GM23338 (cell line): ENCODE data around the gene CRYZL1. TPM values are rescaled to one million over a fixed set of nuclear protein-coding genes. Genes with fewer than 3 reads are reported as not detected.

Experiments used
- ATAC-seq: fragments of 200-7000 bp; cut with Tn5 transposase; 3 replicates; pipeline ENCODE4 v1.9.1; 2020
- DNase-seq: peaks from one replicate; pipeline ENCODE4 v3.0.0-alpha.2; 2015; ENCODE audit warnings: low spot score
- H2AFZ ChIP-seq: fragments of 200-600 bp; sonication (generic); 2 replicates; pipeline ENCODE4 v1.8.0; 2016; ENCODE audit warnings: antibody characterized with exemption, mild to moderate bottlenecking, moderate library complexity
- H3F3A ChIP-seq: fragments of 200-600 bp; sonication (generic); replicated peaks from 2 replicates; pipeline ENCODE4 v1.8.0; 2017; ENCODE audit warnings: antibody characterized with exemption, mixed run types, low read depth
- H3K27ac ChIP-seq: fragments of 200-600 bp; sonication (generic); 2 replicates; pipeline ENCODE4 v1.6.1; 2016; ENCODE audit warnings: low read depth
- H3K27me3 ChIP-seq: fragments of 200-600 bp; sonication (generic); 2 replicates; pipeline ENCODE4 v1.8.0; 2016; ENCODE audit warnings: mild to moderate bottlenecking, mixed run types, moderate library complexity; ENCODE audit not compliant: insufficient read depth
- H3K36me3 ChIP-seq: fragments of 200-600 bp; sonication (generic); 2 replicates; pipeline ENCODE4 v1.8.0; 2016; ENCODE audit warnings: mild to moderate bottlenecking; ENCODE audit not compliant: insufficient read depth
- H3K4me1 ChIP-seq: fragments of 200-600 bp; sonication (generic); 2 replicates; pipeline ENCODE4 v1.8.0; 2016; ENCODE audit warnings: mild to moderate bottlenecking, moderate library complexity; ENCODE audit not compliant: insufficient read depth
- H3K4me2 ChIP-seq: fragments of 200-600 bp; sonication (generic); 2 replicates; pipeline ENCODE4 v1.7.1; 2017; ENCODE audit warnings: mixed run types
- H3K4me3 ChIP-seq: fragments of 200-600 bp; sonication (generic); 2 replicates; pipeline ENCODE4 v1.6.1; 2016; ENCODE audit warnings: mixed run types
- H3K79me2 ChIP-seq: fragments of 200-600 bp; sonication (generic); replicated peaks from 2 replicates; pipeline ENCODE4 v1.8.0; 2017; ENCODE audit warnings: mild to moderate bottlenecking; ENCODE audit not compliant: insufficient read depth
- H3K9me2 ChIP-seq: fragments of 200-600 bp; sonication (generic); 2 replicates; pipeline ENCODE4 v1.8.0; 2017; ENCODE audit not compliant: insufficient read depth
- H4K20me1 ChIP-seq: fragments of 200-600 bp; sonication (generic); replicated peaks from 2 replicates; pipeline ENCODE4 v1.8.0; 2017; ENCODE audit warnings: mild to moderate bottlenecking; ENCODE audit not compliant: insufficient read depth
- H3K27ac Mint-ChIP-seq: 2 replicates; pipeline ENCODE4 v1.8.0; 2020; ENCODE audit warnings: inconsistent platforms, mild to moderate bottlenecking, moderate library complexity, mixed read lengths
- H3K27me3 Mint-ChIP-seq: 3 replicates; pipeline ENCODE4 v1.8.0; 2022; ENCODE audit warnings: low read depth, mild to moderate bottlenecking, moderate library complexity, mixed read lengths, inconsistent platforms; ENCODE audit not compliant: insufficient read depth, poor library complexity
- H3K36me3 Mint-ChIP-seq: 3 replicates; pipeline ENCODE4 v1.8.0; 2021; ENCODE audit warnings: low read depth, mild to moderate bottlenecking, inconsistent platforms, moderate library complexity, mixed read lengths
- H3K4me1 Mint-ChIP-seq: 3 replicates; pipeline ENCODE4 v1.8.0; 2020; ENCODE audit warnings: mild to moderate bottlenecking, inconsistent platforms, mixed read lengths
- H3K4me3 Mint-ChIP-seq: 3 replicates; pipeline ENCODE4 v1.8.0; 2021; ENCODE audit warnings: moderate library complexity, mild to moderate bottlenecking, inconsistent platforms, mixed read lengths
- H3K9me3 Mint-ChIP-seq: 3 replicates; pipeline ENCODE4 v1.8.0; 2020; ENCODE audit warnings: moderate library complexity, mild to moderate bottlenecking, inconsistent platforms, mixed read lengths
- CREB1 ChIP-seq: fragments of 250-450 bp; sonication (Bioruptor Pico); IDR thresholded peaks from 2 replicates; pipeline ENCODE4 v1.5.0; 2020; ENCODE audit warnings: low read depth, mild to moderate bottlenecking, moderate library complexity
- EZH2 ChIP-seq: fragments of 200-600 bp; sonication (generic); IDR thresholded peaks from one replicate; pipeline ENCODE4 v1.8.0; 2017; ENCODE audit warnings: antibody characterized with exemption, mild to moderate bottlenecking, low read depth; ENCODE audit not compliant: unreplicated experiment
- EZH2phosphoT487 ChIP-seq: fragments of 200-600 bp; sonication (generic); IDR thresholded peaks from one replicate; pipeline ENCODE4 v1.8.1; 2018; ENCODE audit warnings: antibody characterized with exemption; ENCODE audit not compliant: unreplicated experiment
- JUNB ChIP-seq: IDR thresholded peaks from one replicate; pipeline ENCODE4 v1.6.1; 2016; ENCODE audit warnings: antibody characterized with exemption; ENCODE audit not compliant: unreplicated experiment
- NANOG ChIP-seq: IDR thresholded peaks from 2 replicates; pipeline ENCODE4 v1.6.1; 2016; ENCODE audit warnings: antibody characterized with exemption, borderline replicate concordance
- POLR2AphosphoS5 ChIP-seq: IDR thresholded peaks from 2 replicates; pipeline ENCODE4 v1.6.1; 2016; ENCODE audit warnings: antibody characterized with exemption, low read depth
- ZNF114 ChIP-seq: fragments of 250-450 bp; sonication (Bioruptor Pico); IDR thresholded peaks from 2 replicates; pipeline ENCODE4 v1.5.0; 2020; ENCODE audit warnings: mild to moderate bottlenecking, moderate library complexity
- polyA plus RNA-seq: library from polyadenylated mRNA; unstranded; fragments of >200 nt; fragmentation: Nextera tagmentation; extraction: Ambion mirVana; gene quantifications from 2 replicates; pipeline ENCODE4 v1.2.1, GENCODE V29; 2016
- total RNA-seq: library from RNA; depleted of rRNA; stranded (reverse); fragments of >200 nt; shearing (Covaris generic); gene quantifications from 2 replicates; pipeline ENCODE4 v1.2.3, GENCODE V29; 2014
- TF ChIP-seq, protein P1 (sequence below): IDR thresholded peaks from one replicate; pipeline ENCODE4 v1.6.1; 2018; ENCODE audit warnings: antibody characterized with exemption; ENCODE audit not compliant: unreplicated experiment
- TF ChIP-seq, protein P2 (sequence below), 2 experiments: fragments of 200-600 bp in 1 of 2; sonication (generic) in 1 of 2; conservative IDR thresholded peaks; 2 replicates each; pipeline versions ENCODE4 v1.5.1 to v1.6.1; 2016 to 2017; ENCODE audit warnings: antibody characterized with exemption in 2 of 2, low read depth in 2 of 2, mild to moderate bottlenecking in 2 of 2, moderate library complexity in 1 of 2
- TF ChIP-seq, protein P3 (sequence below): IDR thresholded peaks from 2 replicates; pipeline ENCODE4 v1.6.1; 2016; ENCODE audit warnings: antibody characterized with exemption

The CRYZL1 gene
- total and polyA plus RNA-seq, 2 experiments from 2014 or later = 23.8 to 40.5 TPM

DNA sequence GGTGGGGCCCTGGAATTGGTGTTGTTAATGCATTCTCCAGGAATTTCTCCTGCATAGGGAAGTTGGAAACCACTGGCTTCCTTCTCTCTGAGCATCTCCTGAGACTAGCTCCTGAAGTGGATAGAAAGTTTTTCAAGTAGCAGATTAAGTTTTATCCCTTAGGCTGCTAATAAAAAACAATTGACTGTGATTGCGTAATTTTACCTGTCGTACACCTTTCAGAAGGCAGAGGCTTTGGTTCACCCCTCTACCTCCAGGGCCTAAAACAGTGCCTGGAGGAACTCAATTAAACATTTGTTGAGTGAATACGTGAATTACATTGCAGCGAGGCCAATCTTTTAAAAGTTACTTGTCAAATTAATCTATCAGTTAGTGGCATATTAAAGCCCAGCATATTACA, 4.2 kb upstream of the CRYZL1 start (continued):
- TF ChIP-seq, protein P1, sequence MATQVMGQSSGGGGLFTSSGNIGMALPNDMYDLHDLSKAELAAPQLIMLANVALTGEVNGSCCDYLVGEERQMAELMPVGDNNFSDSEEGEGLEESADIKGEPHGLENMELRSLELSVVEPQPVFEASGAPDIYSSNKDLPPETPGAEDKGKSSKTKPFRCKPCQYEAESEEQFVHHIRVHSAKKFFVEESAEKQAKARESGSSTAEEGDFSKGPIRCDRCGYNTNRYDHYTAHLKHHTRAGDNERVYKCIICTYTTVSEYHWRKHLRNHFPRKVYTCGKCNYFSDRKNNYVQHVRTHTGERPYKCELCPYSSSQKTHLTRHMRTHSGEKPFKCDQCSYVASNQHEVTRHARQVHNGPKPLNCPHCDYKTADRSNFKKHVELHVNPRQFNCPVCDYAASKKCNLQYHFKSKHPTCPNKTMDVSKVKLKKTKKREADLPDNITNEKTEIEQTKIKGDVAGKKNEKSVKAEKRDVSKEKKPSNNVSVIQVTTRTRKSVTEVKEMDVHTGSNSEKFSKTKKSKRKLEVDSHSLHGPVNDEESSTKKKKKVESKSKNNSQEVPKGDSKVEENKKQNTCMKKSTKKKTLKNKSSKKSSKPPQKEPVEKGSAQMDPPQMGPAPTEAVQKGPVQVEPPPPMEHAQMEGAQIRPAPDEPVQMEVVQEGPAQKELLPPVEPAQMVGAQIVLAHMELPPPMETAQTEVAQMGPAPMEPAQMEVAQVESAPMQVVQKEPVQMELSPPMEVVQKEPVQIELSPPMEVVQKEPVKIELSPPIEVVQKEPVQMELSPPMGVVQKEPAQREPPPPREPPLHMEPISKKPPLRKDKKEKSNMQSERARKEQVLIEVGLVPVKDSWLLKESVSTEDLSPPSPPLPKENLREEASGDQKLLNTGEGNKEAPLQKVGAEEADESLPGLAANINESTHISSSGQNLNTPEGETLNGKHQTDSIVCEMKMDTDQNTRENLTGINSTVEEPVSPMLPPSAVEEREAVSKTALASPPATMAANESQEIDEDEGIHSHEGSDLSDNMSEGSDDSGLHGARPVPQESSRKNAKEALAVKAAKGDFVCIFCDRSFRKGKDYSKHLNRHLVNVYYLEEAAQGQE = no peak
- TF ChIP-seq, protein P2, sequence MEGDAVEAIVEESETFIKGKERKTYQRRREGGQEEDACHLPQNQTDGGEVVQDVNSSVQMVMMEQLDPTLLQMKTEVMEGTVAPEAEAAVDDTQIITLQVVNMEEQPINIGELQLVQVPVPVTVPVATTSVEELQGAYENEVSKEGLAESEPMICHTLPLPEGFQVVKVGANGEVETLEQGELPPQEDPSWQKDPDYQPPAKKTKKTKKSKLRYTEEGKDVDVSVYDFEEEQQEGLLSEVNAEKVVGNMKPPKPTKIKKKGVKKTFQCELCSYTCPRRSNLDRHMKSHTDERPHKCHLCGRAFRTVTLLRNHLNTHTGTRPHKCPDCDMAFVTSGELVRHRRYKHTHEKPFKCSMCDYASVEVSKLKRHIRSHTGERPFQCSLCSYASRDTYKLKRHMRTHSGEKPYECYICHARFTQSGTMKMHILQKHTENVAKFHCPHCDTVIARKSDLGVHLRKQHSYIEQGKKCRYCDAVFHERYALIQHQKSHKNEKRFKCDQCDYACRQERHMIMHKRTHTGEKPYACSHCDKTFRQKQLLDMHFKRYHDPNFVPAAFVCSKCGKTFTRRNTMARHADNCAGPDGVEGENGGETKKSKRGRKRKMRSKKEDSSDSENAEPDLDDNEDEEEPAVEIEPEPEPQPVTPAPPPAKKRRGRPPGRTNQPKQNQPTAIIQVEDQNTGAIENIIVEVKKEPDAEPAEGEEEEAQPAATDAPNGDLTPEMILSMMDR (conservative IDR thresholded peaks at IDR 0.05; ENCODE audit: low read depth in 2 of 2) = no peak
- TF ChIP-seq ZNF114 (CRISPR knock-in tag) (no peak), CREB1 (CRISPR knock-in tag) (no peak), EZH2phosphoT487 (no peak), NANOG (no peak)

DNA sequence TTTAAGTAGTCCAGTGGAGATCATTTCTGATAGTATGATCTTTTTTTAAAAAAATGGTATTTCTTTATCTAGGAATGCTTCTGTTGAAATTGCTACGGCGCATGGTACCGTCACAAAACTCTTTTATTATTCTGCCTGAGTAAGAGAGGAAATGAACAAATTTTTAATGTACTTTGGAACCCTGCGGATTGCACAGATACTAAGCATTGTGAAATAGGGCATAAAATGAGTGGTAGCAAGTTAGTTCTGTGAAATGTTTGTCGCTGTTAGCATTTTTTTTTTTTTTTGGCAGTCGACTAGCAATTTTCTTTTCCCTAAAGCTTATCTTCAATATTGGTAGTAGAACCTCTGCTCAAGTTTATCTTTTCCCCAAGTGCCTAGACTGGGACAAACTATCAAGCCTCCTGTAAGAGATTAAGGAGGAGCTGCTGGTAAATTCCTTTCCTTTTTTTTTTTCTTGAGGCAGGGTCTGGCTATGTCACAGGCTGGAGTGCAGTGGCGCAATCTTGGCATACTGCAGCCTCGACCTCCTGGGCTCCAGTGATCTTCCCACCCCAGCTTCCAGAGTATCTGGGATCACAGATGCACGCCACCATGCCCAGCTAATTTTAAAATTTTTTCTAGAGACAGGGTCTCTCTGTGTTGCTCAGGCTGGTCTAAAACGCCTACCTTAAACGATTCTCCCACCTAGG, 3.0 kb upstream of the CRYZL1 start:
- peaks cover 77% of the 10 kb centered on the region for H3K79me2 ChIP-seq

More for the DNA sequence above, 3.0 kb upstream of the CRYZL1 start:
- Histone ChIP-seq H3F3A (no peaks in the 10 kb centered on the region), H4K20me1 (peaks cover 19% of the 10 kb centered on the region), H3K4me3 (peak overlapping the region; percentile 52), H2AFZ (no peak overlapping the region), H3K9me2 (no peaks in the 10 kb centered on the region), H3K4me1 (peaks cover 35% of the 10 kb centered on the region), H3K4me2 (peak overlapping the region; percentile 90), H3K27me3 (no peaks in the 10 kb centered on the region), H3K27ac (peak overlapping the region; percentile 45; the same call in 1 of the 2 replicates), H3K36me3 (no peaks in the 10 kb centered on the region)
- Mint-ChIP-seq H3K4me3 (peak overlapping the region; percentile 82), H3K36me3 (no peaks in the 10 kb centered on the region; the same call in 2 of the 3 replicates), H3K9me3 (no peaks in the 10 kb centered on the region), H3K27ac (peak overlapping the region; percentile 73; the same call in 1 of the 2 replicates), H3K4me1 (peaks cover 28% of the 10 kb centered on the region), H3K27me3 (peaks cover 2% of the 10 kb centered on the region)
- DNase-seq (peak; percentile 22), ATAC-seq (no peak)
- TF ChIP-seq CREB1 (CRISPR knock-in tag) = no peak
- TF ChIP-seq, protein P1 = no peak
- TF ChIP-seq, protein P2 (conservative IDR thresholded peaks at IDR 0.05; ENCODE audit: low read depth in 2 of 2) = no peak
- no peak for TF ChIP-seq POLR2AphosphoS5
- no peak for TF ChIP-seq EZH2phosphoT487
- no peak for TF ChIP-seq JUNB
- TF ChIP-seq, protein P3, sequence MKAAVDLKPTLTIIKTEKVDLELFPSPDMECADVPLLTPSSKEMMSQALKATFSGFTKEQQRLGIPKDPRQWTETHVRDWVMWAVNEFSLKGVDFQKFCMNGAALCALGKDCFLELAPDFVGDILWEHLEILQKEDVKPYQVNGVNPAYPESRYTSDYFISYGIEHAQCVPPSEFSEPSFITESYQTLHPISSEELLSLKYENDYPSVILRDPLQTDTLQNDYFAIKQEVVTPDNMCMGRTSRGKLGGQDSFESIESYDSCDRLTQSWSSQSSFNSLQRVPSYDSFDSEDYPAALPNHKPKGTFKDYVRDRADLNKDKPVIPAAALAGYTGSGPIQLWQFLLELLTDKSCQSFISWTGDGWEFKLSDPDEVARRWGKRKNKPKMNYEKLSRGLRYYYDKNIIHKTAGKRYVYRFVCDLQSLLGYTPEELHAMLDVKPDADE = no peak
- TF ChIP-seq EZH2 = no peak
